Uterus (tissue), 2 donors: ENCODE measurements around the gene CRISPLD2.
"Not testable (repeated sequence)": the region's sequence is repeated elsewhere in the genome, so short reads cannot be mapped to it uniquely, and the experiment has no call there.

Experiments used
- POLR2A ChIP-seq, 2 donors: fragments of 450-650 bp; IDR thresholded peaks; one replicate each; pipeline ENCODE4 v1.6.1; 2016; ENCODE audit warnings: antibody characterized with exemption in 2 of 2, mild to moderate bottlenecking in 1 of 2, moderate library complexity in 1 of 2
- TF ChIP-seq, protein P1 (sequence below), 4 experiments: fragments of 200-600 bp in 2 of 4; fragments of 450-650 bp in 2 of 4; sonication (generic) in 2 of 4; IDR thresholded peaks; one replicate each; pipeline ENCODE4 v1.5.1; 2016 to 2019; ENCODE audit warnings: antibody characterized with exemption in 4 of 4, mild to moderate bottlenecking in 2 of 4, moderate library complexity in 1 of 4

DNA sequence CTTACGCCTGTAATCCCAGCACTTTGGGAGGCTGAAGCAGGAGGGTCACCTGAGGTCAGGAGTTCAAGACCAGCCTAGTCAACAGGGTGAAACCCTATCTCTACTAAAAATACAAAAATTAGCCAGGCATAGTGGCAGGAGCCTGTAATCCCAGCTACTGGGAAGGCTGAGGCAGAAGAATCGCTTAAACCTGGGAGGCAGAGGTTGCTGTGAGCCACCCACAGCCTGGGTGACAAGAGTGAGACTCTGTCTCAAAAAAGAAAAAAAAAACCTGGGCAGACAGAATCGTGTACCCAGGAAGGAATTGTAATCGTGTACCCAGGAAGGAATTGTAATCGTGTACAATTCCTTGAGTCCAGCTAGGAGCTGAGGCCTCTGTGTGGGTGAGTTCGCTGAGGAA lies 118.8 kb downstream of the CRISPLD2 start:
- TF ChIP-seq POLR2A (IDR thresholded peaks at IDR 0.05): not testable (repeated sequence)
- TF ChIP-seq, protein P1, sequence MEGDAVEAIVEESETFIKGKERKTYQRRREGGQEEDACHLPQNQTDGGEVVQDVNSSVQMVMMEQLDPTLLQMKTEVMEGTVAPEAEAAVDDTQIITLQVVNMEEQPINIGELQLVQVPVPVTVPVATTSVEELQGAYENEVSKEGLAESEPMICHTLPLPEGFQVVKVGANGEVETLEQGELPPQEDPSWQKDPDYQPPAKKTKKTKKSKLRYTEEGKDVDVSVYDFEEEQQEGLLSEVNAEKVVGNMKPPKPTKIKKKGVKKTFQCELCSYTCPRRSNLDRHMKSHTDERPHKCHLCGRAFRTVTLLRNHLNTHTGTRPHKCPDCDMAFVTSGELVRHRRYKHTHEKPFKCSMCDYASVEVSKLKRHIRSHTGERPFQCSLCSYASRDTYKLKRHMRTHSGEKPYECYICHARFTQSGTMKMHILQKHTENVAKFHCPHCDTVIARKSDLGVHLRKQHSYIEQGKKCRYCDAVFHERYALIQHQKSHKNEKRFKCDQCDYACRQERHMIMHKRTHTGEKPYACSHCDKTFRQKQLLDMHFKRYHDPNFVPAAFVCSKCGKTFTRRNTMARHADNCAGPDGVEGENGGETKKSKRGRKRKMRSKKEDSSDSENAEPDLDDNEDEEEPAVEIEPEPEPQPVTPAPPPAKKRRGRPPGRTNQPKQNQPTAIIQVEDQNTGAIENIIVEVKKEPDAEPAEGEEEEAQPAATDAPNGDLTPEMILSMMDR (IDR thresholded peaks at IDR 0.05): not testable (repeated sequence)
